Measurements from ENCODE around the gene SETDB2.

The SETDB2 gene, protein sequence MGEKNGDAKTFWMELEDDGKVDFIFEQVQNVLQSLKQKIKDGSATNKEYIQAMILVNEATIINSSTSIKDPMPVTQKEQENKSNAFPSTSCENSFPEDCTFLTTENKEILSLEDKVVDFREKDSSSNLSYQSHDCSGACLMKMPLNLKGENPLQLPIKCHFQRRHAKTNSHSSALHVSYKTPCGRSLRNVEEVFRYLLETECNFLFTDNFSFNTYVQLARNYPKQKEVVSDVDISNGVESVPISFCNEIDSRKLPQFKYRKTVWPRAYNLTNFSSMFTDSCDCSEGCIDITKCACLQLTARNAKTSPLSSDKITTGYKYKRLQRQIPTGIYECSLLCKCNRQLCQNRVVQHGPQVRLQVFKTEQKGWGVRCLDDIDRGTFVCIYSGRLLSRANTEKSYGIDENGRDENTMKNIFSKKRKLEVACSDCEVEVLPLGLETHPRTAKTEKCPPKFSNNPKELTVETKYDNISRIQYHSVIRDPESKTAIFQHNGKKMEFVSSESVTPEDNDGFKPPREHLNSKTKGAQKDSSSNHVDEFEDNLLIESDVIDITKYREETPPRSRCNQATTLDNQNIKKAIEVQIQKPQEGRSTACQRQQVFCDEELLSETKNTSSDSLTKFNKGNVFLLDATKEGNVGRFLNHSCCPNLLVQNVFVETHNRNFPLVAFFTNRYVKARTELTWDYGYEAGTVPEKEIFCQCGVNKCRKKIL

DNA sequence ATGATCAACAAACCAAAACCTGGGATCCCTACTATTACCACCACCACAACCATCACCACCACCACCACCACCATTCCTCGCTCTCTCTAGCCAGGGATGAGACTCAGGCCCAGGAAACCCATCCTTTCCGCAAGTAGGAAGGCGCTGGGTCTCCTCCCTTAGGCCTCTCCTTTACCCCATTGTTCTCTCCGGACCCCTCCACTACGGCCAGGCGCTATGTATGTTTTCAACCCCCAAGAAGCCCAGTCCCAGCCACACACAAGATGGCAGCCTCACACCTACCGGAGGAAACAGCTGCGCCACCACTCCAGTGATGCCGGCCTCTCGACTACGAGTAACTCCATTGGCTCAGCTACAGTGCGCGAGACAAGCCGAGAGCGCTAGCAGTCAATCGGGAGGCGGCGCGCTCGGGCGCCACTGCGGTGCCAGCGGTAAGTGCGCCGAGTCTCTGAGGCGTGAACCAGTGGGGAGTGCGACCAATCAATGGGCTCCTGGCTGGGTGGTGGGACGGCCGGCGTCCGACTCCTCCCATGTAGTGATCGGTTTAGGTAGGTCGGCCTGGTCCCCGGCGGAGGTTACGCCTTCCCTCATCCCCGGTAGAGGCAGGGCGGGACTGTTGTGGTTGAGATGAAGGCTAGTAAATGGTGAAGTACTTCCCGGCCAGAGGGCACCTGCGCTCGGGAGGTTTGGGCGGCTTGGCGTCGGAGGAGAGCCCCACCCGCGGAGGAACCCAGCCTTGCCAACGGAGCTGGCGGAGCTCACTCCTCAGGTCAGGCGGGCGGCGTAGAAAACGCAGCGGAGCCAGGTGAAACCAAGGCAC, at the start of gene SETDB2, which contains the start of gene CAB39L:
Gene SETDB2 (plus strand): TSS at position 571 of the 820 bp plus-strand sequence. CDS start 7,620 bp downstream, outside the sequence.
Gene CAB39L (minus strand): TSS at position 361 of the 820 bp plus-strand sequence. CDS start 61,154 bp downstream, outside the sequence.
- no peaks in the 10 kb centered on the region for H3K36me3 ChIP-seq (ENCODE audit: insufficient read depth, low read depth, low read length)
- peak within 1 kb of the TSS; percentile 85 for H3K27ac ChIP-seq (ENCODE audit: low read length)
- H3K27me3 ChIP-seq (ENCODE audit: insufficient read depth, low read length), result no peaks in the 10 kb centered on the region
- no peaks in the 10 kb centered on the region for H3K9me3 ChIP-seq (ENCODE audit: insufficient read depth, low read depth, low read length)
- H3K9ac ChIP-seq (ENCODE audit: low read depth, low read length), result peak within 1 kb of the TSS; percentile 93
- peak within 1 kb of the TSS; percentile 83 for H3K4me3 ChIP-seq (ENCODE audit: low read length)
- peaks cover 4% of the 10 kb centered on the region; the same call in 1 of the 2 replicates for H3K4me1 ChIP-seq (ENCODE audit: insufficient read depth, low read length)

DNA sequence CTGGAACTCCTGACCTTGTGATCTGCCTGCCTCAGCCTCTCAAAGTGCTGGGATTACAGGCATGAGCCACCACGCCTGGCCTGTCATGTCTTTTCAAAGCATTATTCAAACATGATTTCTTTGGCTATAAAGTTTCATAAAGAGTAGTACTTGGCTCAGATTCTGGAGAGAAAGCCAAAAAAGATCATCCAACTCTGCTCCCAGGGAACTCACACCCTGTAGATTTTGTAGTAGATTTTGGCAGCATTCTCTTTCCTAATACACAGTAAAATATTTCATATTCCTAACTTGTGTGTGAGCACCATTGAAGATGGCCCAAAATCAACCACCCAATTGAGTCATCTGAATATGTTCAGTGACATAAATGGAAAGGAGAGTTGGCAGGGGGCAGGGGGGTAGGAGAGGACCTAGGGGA, 48.6 kb upstream of the SETDB2 start:
- no peak overlapping the region for H3K4me3 ChIP-seq (ENCODE audit: low read length)
- H3K27me3 ChIP-seq (ENCODE audit: insufficient read depth, low read length), result no peaks in the 10 kb centered on the region
- H3K9me3 ChIP-seq (ENCODE audit: insufficient read depth, low read depth, low read length), result no peaks in the 10 kb centered on the region
- H3K36me3 ChIP-seq (ENCODE audit: insufficient read depth, low read depth, low read length), result no peaks in the 10 kb centered on the region
- no peak overlapping the region for H3K9ac ChIP-seq (ENCODE audit: low read depth, low read length)
- no peak overlapping the region for H3K27ac ChIP-seq (ENCODE audit: low read length)
- H3K4me1 ChIP-seq (ENCODE audit: insufficient read depth, low read length), result no peaks in the 10 kb centered on the region

DNA sequence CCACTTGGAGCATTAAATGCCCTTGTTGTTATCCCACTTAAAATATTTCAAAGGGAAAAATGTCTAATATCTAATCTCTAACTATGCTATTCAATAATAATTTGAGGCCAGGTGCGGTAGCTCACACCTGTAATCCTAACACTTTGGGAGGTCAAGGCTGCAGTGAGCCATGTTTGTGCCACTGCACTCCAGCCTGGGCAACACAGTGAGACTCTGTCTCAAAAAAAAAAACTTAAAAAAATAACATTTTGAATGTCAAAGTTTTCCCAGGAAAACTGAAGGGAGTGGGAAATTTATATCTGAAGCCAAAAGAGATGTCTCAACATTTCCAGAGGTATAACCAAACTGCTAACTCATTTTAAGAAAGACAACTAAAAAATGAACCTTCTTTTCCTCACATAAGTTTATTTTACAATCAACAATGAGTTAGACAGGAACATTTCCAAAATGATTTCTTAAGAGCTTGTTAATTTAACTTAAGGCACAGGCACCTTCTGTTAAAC, 48.1 kb upstream of the SETDB2 start:
- Histone ChIP-seq H3K27me3 (ENCODE audit: insufficient read depth, low read length) (no peaks in the 10 kb centered on the region), H3K4me3 (ENCODE audit: low read length) (no peak overlapping the region), H3K27ac (ENCODE audit: low read length) (no peak overlapping the region), H3K9ac (ENCODE audit: low read depth, low read length) (no peak overlapping the region), H3K9me3 (ENCODE audit: insufficient read depth, low read depth, low read length) (no peaks in the 10 kb centered on the region), H3K36me3 (ENCODE audit: insufficient read depth, low read depth, low read length) (no peaks in the 10 kb centered on the region), H3K4me1 (ENCODE audit: insufficient read depth, low read length) (no peaks in the 10 kb centered on the region)

DNA sequence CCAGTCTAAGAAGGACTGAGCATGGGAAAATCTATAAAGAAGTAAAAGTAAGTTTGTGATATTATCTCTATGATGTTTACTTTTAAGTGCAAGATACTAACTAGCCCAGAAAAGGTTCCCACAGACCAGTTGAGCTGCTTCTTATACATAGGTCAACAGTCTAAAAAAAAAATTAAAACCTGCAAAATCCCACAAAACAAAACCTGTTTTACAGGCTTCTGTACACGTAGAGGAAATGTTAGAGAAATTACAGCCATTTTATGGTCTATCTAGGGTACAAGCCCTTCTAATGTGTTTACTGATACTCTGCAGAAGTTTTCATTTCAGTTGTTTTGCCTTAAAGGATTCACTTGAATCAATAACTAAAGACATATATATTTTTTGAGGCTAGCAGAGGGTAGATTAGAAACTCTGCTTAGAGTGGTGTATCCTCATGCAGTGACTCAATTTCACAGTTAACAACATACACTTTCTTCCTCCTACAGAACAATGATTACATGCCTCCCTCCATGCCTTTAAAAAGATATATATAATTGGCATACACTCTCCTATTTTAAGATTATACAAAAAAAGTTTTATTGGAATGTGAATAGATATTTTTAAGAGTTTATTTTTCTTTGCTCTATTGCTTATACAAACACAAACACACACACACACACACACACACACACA, 44.1 kb upstream of the SETDB2 start:
- no peaks in the 10 kb centered on the region for H3K36me3 ChIP-seq (ENCODE audit: insufficient read depth, low read depth, low read length)
- no peaks in the 10 kb centered on the region for H3K9me3 ChIP-seq (ENCODE audit: insufficient read depth, low read depth, low read length)
- no peaks in the 10 kb centered on the region for H3K4me1 ChIP-seq (ENCODE audit: insufficient read depth, low read length)
- H3K9ac ChIP-seq (ENCODE audit: low read depth, low read length), result no peak overlapping the region
- H3K4me3 ChIP-seq (ENCODE audit: low read length), result no peak overlapping the region
- H3K27ac ChIP-seq (ENCODE audit: low read length), result no peak overlapping the region
- H3K27me3 ChIP-seq (ENCODE audit: insufficient read depth, low read length), result no peaks in the 10 kb centered on the region

DNA sequence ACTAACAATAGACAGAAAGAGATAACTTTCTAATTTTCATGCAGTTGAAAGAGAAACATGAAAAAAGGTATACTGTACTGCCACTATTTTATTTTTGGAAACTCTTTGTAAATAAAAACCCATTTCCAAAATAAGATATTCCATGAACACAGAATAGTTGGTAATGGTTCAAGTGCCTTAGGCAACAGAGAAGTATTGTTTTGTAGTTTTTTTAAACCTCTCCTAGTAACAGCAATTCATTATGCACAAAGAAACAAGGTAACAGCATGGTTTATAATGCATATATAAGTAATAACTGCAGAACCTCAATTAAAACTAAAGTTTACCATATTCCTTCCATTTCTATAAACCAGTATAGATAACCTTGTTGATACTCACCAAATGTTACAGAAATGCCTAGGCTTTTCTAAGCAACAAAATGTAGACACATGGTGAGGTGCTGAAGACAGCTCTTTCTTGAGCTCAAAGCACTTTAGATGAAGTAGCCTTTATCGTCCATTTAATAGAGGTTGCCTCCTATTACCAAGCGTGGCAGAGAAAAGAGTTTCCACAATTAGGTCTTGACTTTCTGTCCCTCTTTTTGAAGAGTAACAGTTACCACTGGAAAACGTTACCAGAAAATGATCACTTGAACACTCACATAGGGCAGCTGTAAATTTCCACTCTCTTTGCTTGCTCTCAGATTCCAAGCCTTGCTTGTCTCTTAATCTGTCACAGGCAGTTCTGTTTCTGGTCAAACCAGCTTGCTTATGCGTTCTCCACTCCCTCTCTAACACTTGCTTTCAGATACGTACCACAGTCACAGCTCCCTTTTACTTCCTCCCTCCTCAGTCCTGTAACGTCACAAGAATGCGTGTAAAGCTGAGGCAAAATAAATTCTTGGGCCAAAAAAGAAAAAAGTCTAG, 43.1 kb upstream of the SETDB2 start:
- no peak overlapping the region for H3K4me3 ChIP-seq (ENCODE audit: low read length)
- H3K9ac ChIP-seq (ENCODE audit: low read depth, low read length), result no peak overlapping the region
- no peaks in the 10 kb centered on the region for H3K4me1 ChIP-seq (ENCODE audit: insufficient read depth, low read length)
- H3K9me3 ChIP-seq (ENCODE audit: insufficient read depth, low read depth, low read length), result no peaks in the 10 kb centered on the region
- no peaks in the 10 kb centered on the region for H3K27me3 ChIP-seq (ENCODE audit: insufficient read depth, low read length)
- H3K36me3 ChIP-seq (ENCODE audit: insufficient read depth, low read depth, low read length), result no peaks in the 10 kb centered on the region
- no peak overlapping the region for H3K27ac ChIP-seq (ENCODE audit: low read length)

DNA sequence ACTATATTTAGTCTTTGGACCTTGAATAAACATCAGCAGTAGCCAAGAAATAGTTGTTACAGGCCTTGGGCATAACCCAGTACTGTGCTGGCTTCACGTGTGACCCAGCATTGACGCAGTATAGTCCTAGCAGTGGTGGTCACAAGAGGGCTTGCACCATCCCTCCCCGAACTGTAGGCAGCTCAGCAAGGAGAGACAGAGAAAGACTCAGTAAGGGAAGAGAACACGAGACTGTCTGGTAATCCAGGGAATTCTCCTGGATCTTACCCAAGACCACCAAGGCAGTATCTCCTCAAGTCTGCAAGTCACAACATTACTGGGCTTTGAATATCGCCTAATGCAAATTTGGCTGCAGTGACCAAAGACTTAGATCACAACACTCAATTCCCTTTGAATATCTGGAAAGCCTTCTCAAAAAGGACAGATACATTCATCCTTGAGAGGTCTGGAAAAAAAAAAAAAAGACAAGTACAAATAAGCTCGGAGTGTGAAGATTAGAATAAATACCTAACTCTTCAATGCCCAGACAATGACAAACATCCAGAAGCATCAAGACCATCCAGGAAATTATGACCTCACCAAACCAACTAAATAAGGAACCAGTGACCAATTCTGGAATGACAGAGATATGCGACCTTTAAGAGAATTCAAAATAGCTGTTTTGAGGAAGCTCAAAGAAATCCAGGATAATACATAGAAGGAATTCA, 39.9 kb upstream of the SETDB2 start:
- no peak overlapping the region for H3K27ac ChIP-seq (ENCODE audit: low read length)
- H3K4me3 ChIP-seq (ENCODE audit: low read length), result no peak overlapping the region
- H3K4me1 ChIP-seq (ENCODE audit: insufficient read depth, low read length), result no peaks in the 10 kb centered on the region
- no peaks in the 10 kb centered on the region for H3K9me3 ChIP-seq (ENCODE audit: insufficient read depth, low read depth, low read length)
- H3K36me3 ChIP-seq (ENCODE audit: insufficient read depth, low read depth, low read length), result no peaks in the 10 kb centered on the region
- no peak overlapping the region for H3K9ac ChIP-seq (ENCODE audit: low read depth, low read length)
- peaks cover 14% of the 10 kb centered on the region; the same call in 1 of the 2 replicates for H3K27me3 ChIP-seq (ENCODE audit: insufficient read depth, low read length)

DNA sequence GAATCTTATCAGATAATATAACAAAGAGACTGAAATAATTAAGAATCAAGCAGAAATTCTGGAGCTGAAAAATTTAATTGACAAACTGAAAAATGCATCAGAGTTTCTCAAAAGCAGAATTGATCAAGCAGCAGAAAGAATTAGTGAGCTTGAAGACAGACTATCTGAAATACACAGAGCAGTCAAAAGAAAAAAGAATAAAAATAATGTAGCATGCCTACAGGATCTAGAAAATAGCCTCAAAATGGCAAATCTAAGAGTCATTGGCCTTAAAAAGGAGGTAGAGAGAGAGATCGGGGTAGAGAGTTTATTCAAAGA, 39.4 kb upstream of the SETDB2 start:
- H3K9me3 ChIP-seq (ENCODE audit: insufficient read depth, low read depth, low read length), result no peaks in the 10 kb centered on the region
- no peak overlapping the region for H3K9ac ChIP-seq (ENCODE audit: low read depth, low read length)
- no peak overlapping the region for H3K4me3 ChIP-seq (ENCODE audit: low read length)

DNA sequence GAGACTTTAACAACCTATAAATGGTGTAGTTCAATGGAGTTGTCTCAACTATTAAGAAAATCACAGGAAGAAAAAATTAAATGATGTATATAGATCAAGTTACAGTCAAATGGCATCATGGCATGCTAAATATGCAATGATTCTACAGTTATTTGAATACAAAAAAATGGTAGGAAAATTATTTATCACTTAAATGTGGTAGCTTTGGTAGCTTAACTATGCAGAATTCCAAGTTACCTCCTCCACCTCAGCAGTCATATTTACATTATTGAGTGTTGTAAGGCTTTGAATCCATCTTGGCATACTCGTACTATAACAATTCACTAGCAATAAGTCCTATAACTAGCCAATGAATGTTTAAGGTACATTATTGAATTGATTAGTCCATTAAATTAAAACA, 37.0 kb upstream of the SETDB2 start:
- Histone ChIP-seq H3K4me1 (ENCODE audit: insufficient read depth, low read length) (no peaks in the 10 kb centered on the region), H3K4me3 (ENCODE audit: low read length) (no peak overlapping the region), H3K36me3 (ENCODE audit: insufficient read depth, low read depth, low read length) (no peaks in the 10 kb centered on the region), H3K27ac (ENCODE audit: low read length) (no peak overlapping the region), H3K9me3 (ENCODE audit: insufficient read depth, low read depth, low read length) (no peaks in the 10 kb centered on the region), H3K27me3 (ENCODE audit: insufficient read depth, low read length) (peaks cover 44% of the 10 kb centered on the region), H3K9ac (ENCODE audit: low read depth, low read length) (no peak overlapping the region)

More for the DNA sequence above, 39.4 kb upstream of the SETDB2 start:
- Histone ChIP-seq H3K27ac (ENCODE audit: low read length) (no peak overlapping the region), H3K27me3 (ENCODE audit: insufficient read depth, low read length) (peaks cover 20% of the 10 kb centered on the region), H3K36me3 (ENCODE audit: insufficient read depth, low read depth, low read length) (no peaks in the 10 kb centered on the region), H3K4me1 (ENCODE audit: insufficient read depth, low read length) (no peaks in the 10 kb centered on the region)

DNA sequence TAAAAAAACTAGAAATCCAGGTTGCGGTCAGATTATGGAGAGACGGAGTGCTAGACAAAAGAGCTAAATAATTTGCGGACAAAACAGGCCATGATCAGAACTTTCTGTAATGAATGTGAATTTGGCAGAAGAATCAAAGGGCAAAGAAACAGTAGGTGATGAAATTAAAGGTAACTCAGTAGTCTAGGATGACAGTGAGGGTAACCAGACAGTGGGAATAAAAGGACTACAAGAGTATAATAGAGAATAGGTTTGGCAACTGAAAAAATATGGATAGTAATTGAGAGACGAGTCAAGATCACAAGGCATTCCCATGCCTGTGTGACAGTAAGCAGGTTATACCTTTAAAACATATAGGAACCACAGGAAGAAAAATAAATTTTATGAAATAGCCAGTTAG, 36.1 kb upstream of the SETDB2 start:
- H3K4me1 ChIP-seq (ENCODE audit: insufficient read depth, low read length), result peaks cover 1% of the 10 kb centered on the region; the same call in 1 of the 2 replicates
- H3K36me3 ChIP-seq (ENCODE audit: insufficient read depth, low read depth, low read length), result no peaks in the 10 kb centered on the region
- H3K27me3 ChIP-seq (ENCODE audit: insufficient read depth, low read length), result peaks cover 52% of the 10 kb centered on the region
- H3K9ac ChIP-seq (ENCODE audit: low read depth, low read length), result no peak overlapping the region
- H3K4me3 ChIP-seq (ENCODE audit: low read length), result no peak overlapping the region
- no peak overlapping the region for H3K27ac ChIP-seq (ENCODE audit: low read length)
- no peaks in the 10 kb centered on the region for H3K9me3 ChIP-seq (ENCODE audit: insufficient read depth, low read depth, low read length)

DNA sequence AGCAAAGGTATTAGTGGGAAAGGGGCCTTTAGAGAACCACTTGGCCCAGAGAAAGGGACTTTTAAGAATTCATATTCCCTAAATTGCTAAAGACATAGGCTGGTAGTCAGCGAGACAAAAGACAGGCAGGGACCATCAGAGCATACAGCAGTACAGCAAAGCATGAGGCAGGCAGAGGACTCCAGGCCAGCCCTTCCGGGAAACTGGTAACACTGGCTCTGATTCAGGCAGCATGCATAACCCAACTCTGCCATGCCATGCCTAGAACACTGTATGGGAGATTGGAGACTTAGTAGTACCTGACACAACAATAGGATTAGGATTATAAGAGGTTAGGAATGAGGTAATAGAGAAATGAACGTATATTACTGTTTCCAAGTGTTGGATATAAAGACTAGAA, 35.1 kb upstream of the SETDB2 start:
- no peak overlapping the region for H3K9ac ChIP-seq (ENCODE audit: low read depth, low read length)
- peaks cover 9% of the 10 kb centered on the region; the same call in 1 of the 2 replicates for H3K4me1 ChIP-seq (ENCODE audit: insufficient read depth, low read length)
- no peaks in the 10 kb centered on the region for H3K9me3 ChIP-seq (ENCODE audit: insufficient read depth, low read depth, low read length)
- peaks cover 63% of the 10 kb centered on the region for H3K27me3 ChIP-seq (ENCODE audit: insufficient read depth, low read length)
- no peaks in the 10 kb centered on the region for H3K36me3 ChIP-seq (ENCODE audit: insufficient read depth, low read depth, low read length)
- H3K27ac ChIP-seq (ENCODE audit: low read length), result no peak overlapping the region
- no peak overlapping the region for H3K4me3 ChIP-seq (ENCODE audit: low read length)
